Measurements from ENCODE around the gene ITPR2.

DNA sequence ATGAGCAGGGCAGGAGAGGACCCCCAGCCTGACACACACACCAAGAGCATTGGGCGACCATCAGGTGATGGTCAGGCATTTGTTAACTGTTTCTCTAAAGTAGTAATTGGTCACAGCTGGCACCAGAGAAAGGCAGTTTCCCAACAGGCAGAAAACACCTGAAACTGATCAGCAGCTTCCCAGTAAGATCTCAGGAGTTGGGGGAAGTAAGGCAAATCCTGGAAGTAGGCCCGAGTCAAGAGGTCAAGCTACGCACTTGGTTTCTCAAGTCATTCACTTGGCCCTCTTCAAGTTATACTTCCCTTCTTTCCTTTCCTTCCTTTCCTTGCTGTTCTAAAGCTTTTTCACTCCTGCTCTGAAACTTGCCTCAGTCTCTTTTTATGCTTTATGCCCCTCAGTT lies 501.9 kb downstream of the ITPR2 start:
- TF ChIP-seq POLR2AphosphoS5 (IDR thresholded peaks at IDR 0.05; ENCODE audit: low read depth, low read length): no peak
- no peak for TF ChIP-seq TAF1 (IDR thresholded peaks at IDR 0.05; ENCODE audit: low read depth, low read length)
- TF ChIP-seq POLR2A (IDR thresholded peaks at IDR 0.05; ENCODE audit: low read depth, low read length): no peak
- TF ChIP-seq SPI1 (IDR thresholded peaks at IDR 0.05; ENCODE audit: low read depth, low read length): no peak

Measured in GM12891 (cell line).